GM23338 (cell line): Measurements from ENCODE around the gene RTN4RL1. TPM values are rescaled to one million over a fixed set of nuclear protein-coding genes. Genes with fewer than 3 reads are reported as not detected.

Experiments
- ATAC-seq: fragments of 200-7000 bp; cut with Tn5 transposase; 3 replicates; pipeline ENCODE4 v1.9.1; 2020
- DNase-seq: peaks from one replicate; pipeline ENCODE4 v3.0.0-alpha.2; 2015; ENCODE audit warnings: low spot score
- H2AFZ ChIP-seq: fragments of 200-600 bp; sonication (generic); 2 replicates; pipeline ENCODE4 v1.8.0; 2016; ENCODE audit warnings: antibody characterized with exemption, mild to moderate bottlenecking, moderate library complexity
- H3F3A ChIP-seq: fragments of 200-600 bp; sonication (generic); replicated peaks from 2 replicates; pipeline ENCODE4 v1.8.0; 2017; ENCODE audit warnings: antibody characterized with exemption, mixed run types, low read depth
- H3K27ac ChIP-seq: fragments of 200-600 bp; sonication (generic); 2 replicates; pipeline ENCODE4 v1.6.1; 2016; ENCODE audit warnings: low read depth
- H3K27me3 ChIP-seq: fragments of 200-600 bp; sonication (generic); 2 replicates; pipeline ENCODE4 v1.8.0; 2016; ENCODE audit warnings: mild to moderate bottlenecking, mixed run types, moderate library complexity; ENCODE audit not compliant: insufficient read depth
- H3K36me3 ChIP-seq: fragments of 200-600 bp; sonication (generic); 2 replicates; pipeline ENCODE4 v1.8.0; 2016; ENCODE audit warnings: mild to moderate bottlenecking; ENCODE audit not compliant: insufficient read depth
- H3K4me1 ChIP-seq: fragments of 200-600 bp; sonication (generic); 2 replicates; pipeline ENCODE4 v1.8.0; 2016; ENCODE audit warnings: mild to moderate bottlenecking, moderate library complexity; ENCODE audit not compliant: insufficient read depth
- H3K4me2 ChIP-seq: fragments of 200-600 bp; sonication (generic); 2 replicates; pipeline ENCODE4 v1.7.1; 2017; ENCODE audit warnings: mixed run types
- H3K4me3 ChIP-seq: fragments of 200-600 bp; sonication (generic); 2 replicates; pipeline ENCODE4 v1.6.1; 2016; ENCODE audit warnings: mixed run types
- H3K79me2 ChIP-seq: fragments of 200-600 bp; sonication (generic); replicated peaks from 2 replicates; pipeline ENCODE4 v1.8.0; 2017; ENCODE audit warnings: mild to moderate bottlenecking; ENCODE audit not compliant: insufficient read depth
- H3K9me2 ChIP-seq: fragments of 200-600 bp; sonication (generic); 2 replicates; pipeline ENCODE4 v1.8.0; 2017; ENCODE audit not compliant: insufficient read depth
- H4K20me1 ChIP-seq: fragments of 200-600 bp; sonication (generic); replicated peaks from 2 replicates; pipeline ENCODE4 v1.8.0; 2017; ENCODE audit warnings: mild to moderate bottlenecking; ENCODE audit not compliant: insufficient read depth
- H3K27ac Mint-ChIP-seq: 2 replicates; pipeline ENCODE4 v1.8.0; 2020; ENCODE audit warnings: inconsistent platforms, mild to moderate bottlenecking, moderate library complexity, mixed read lengths
- H3K27me3 Mint-ChIP-seq: 3 replicates; pipeline ENCODE4 v1.8.0; 2022; ENCODE audit warnings: low read depth, mild to moderate bottlenecking, moderate library complexity, mixed read lengths, inconsistent platforms; ENCODE audit not compliant: insufficient read depth, poor library complexity
- H3K36me3 Mint-ChIP-seq: 3 replicates; pipeline ENCODE4 v1.8.0; 2021; ENCODE audit warnings: low read depth, mild to moderate bottlenecking, inconsistent platforms, moderate library complexity, mixed read lengths
- H3K4me1 Mint-ChIP-seq: 3 replicates; pipeline ENCODE4 v1.8.0; 2020; ENCODE audit warnings: mild to moderate bottlenecking, inconsistent platforms, mixed read lengths
- H3K4me3 Mint-ChIP-seq: 3 replicates; pipeline ENCODE4 v1.8.0; 2021; ENCODE audit warnings: moderate library complexity, mild to moderate bottlenecking, inconsistent platforms, mixed read lengths
- H3K9me3 Mint-ChIP-seq: 3 replicates; pipeline ENCODE4 v1.8.0; 2020; ENCODE audit warnings: moderate library complexity, mild to moderate bottlenecking, inconsistent platforms, mixed read lengths
- CREB1 ChIP-seq: fragments of 250-450 bp; sonication (Bioruptor Pico); IDR thresholded peaks from 2 replicates; pipeline ENCODE4 v1.5.0; 2020; ENCODE audit warnings: low read depth, mild to moderate bottlenecking, moderate library complexity
- CTCF ChIP-seq, 2 experiments: fragments of 200-600 bp in 1 of 2; sonication (generic) in 1 of 2; conservative IDR thresholded peaks; 2 replicates each; pipeline versions ENCODE4 v1.5.1 to v1.6.1; 2016 to 2017; ENCODE audit warnings: antibody characterized with exemption in 2 of 2, low read depth in 2 of 2, mild to moderate bottlenecking in 2 of 2, moderate library complexity in 1 of 2
- ETS1 ChIP-seq: IDR thresholded peaks from 2 replicates; pipeline ENCODE4 v1.6.1; 2016; ENCODE audit warnings: antibody characterized with exemption
- EZH2phosphoT487 ChIP-seq: fragments of 200-600 bp; sonication (generic); IDR thresholded peaks from one replicate; pipeline ENCODE4 v1.8.1; 2018; ENCODE audit warnings: antibody characterized with exemption; ENCODE audit not compliant: unreplicated experiment
- JUNB ChIP-seq: IDR thresholded peaks from one replicate; pipeline ENCODE4 v1.6.1; 2016; ENCODE audit warnings: antibody characterized with exemption; ENCODE audit not compliant: unreplicated experiment
- NANOG ChIP-seq: IDR thresholded peaks from 2 replicates; pipeline ENCODE4 v1.6.1; 2016; ENCODE audit warnings: antibody characterized with exemption, borderline replicate concordance
- STAT1 ChIP-seq: IDR thresholded peaks from one replicate; pipeline ENCODE4 v1.6.1; 2016; ENCODE audit warnings: antibody characterized with exemption; ENCODE audit not compliant: unreplicated experiment
- ZNF114 ChIP-seq: fragments of 250-450 bp; sonication (Bioruptor Pico); IDR thresholded peaks from 2 replicates; pipeline ENCODE4 v1.5.0; 2020; ENCODE audit warnings: mild to moderate bottlenecking, moderate library complexity
- ZNF331 ChIP-seq: fragments of 250-450 bp; sonication (Bioruptor Pico); IDR thresholded peaks from 2 replicates; pipeline ENCODE4 v1.5.0; 2020; ENCODE audit warnings: low read depth, mild to moderate bottlenecking, moderate library complexity
- ZNF462 ChIP-seq: fragments of 250-450 bp; sonication (Bioruptor Pico); IDR thresholded peaks from 2 replicates; pipeline ENCODE4 v1.5.0; 2020; ENCODE audit warnings: mild to moderate bottlenecking, moderate library complexity
- polyA plus RNA-seq: library from polyadenylated mRNA; unstranded; fragments of >200 nt; fragmentation: Nextera tagmentation; extraction: Ambion mirVana; gene quantifications from 2 replicates; pipeline ENCODE4 v1.2.1, GENCODE V29; 2016
- total RNA-seq: library from RNA; depleted of rRNA; stranded (reverse); fragments of >200 nt; shearing (Covaris generic); gene quantifications from 2 replicates; pipeline ENCODE4 v1.2.3, GENCODE V29; 2014

The RTN4RL1 gene
- total and polyA plus RNA-seq, 2 experiments from 2014 or later, result 0.17 TPM; not detected in 1

- H3K4me3 Mint-ChIP-seq, result no peak overlapping the region; the same call in 2 of the 3 replicates
- H3K27me3 Mint-ChIP-seq, result peaks cover 17% of the 10 kb centered on the region
- Histone ChIP-seq H3F3A (peaks cover 5% of the 10 kb centered on the region; the same call in 1 of the 2 replicates), H3K27me3 (no peaks in the 10 kb centered on the region), H3K36me3 (no peaks in the 10 kb centered on the region), H3K4me2 (peak overlapping the region; percentile 62; the same call in 1 of the 2 replicates), H3K27ac (no peak overlapping the region), H2AFZ (peak overlapping the region; percentile 96; the same call in 1 of the 2 replicates), H3K4me3 (no peak overlapping the region), H3K79me2 (no peaks in the 10 kb centered on the region), H3K4me1 (peaks cover 9% of the 10 kb centered on the region), H3K9me2 (no peaks in the 10 kb centered on the region), H4K20me1 (no peaks in the 10 kb centered on the region)
- TF ChIP-seq JUNB, result no peak
- no peaks in the 10 kb centered on the region; the same call in 2 of the 3 replicates for H3K9me3 Mint-ChIP-seq
- ATAC-seq (no peak; the same call in 1 of the 3 replicates), DNase-seq (no peak)
- no peak overlapping the region for H3K27ac Mint-ChIP-seq
- peaks cover 17% of the 10 kb centered on the region for H3K4me1 Mint-ChIP-seq
- H3K36me3 Mint-ChIP-seq, result no peaks in the 10 kb centered on the region
Measured at GRCh38 chr17:1960545-1960912, 64.6 kb downstream of the RTN4RL1 start.

- H3F3A ChIP-seq, result peaks cover 5% of the 10 kb centered on the region; the same call in 1 of the 2 replicates
- H4K20me1 ChIP-seq, result no peaks in the 10 kb centered on the region
- no peaks in the 10 kb centered on the region for H3K36me3 Mint-ChIP-seq
- H3K9me2 ChIP-seq, result no peaks in the 10 kb centered on the region
- no peaks in the 10 kb centered on the region; the same call in 2 of the 3 replicates for H3K9me3 Mint-ChIP-seq
- H3K27ac Mint-ChIP-seq, result no peak overlapping the region
- no peak overlapping the region; the same call in 2 of the 3 replicates for H3K4me3 Mint-ChIP-seq
- H3K27me3 Mint-ChIP-seq, result peaks cover 17% of the 10 kb centered on the region
- DNase-seq (no peak), ATAC-seq (peak; percentile 26)
- H3K79me2 ChIP-seq, result no peaks in the 10 kb centered on the region
- H3K4me1 ChIP-seq, result peaks cover 9% of the 10 kb centered on the region
- no peaks in the 10 kb centered on the region for H3K27me3 ChIP-seq
- H3K4me2 ChIP-seq, result peak overlapping the region; percentile 62; the same call in 1 of the 2 replicates
- peaks cover 17% of the 10 kb centered on the region for H3K4me1 Mint-ChIP-seq
- H2AFZ ChIP-seq, result peak overlapping the region; percentile 96; the same call in 1 of the 2 replicates
- no peaks in the 10 kb centered on the region for H3K36me3 ChIP-seq
- H3K4me3 ChIP-seq, result no peak overlapping the region
- H3K27ac ChIP-seq, result no peak overlapping the region
- TF ChIP-seq STAT1 (no peak), CREB1 (CRISPR knock-in tag) (no peak), EZH2phosphoT487 (no peak), ZNF331 (no peak), ZNF462 (CRISPR knock-in tag) (no peak), CTCF (conservative IDR thresholded peaks at IDR 0.05; ENCODE audit: low read depth in 2 of 2) (no peak), NANOG (no peak), ETS1 (no peak), ZNF114 (CRISPR knock-in tag) (no peak)
Measured at GRCh38 chr17:1959871-1960544, 65.1 kb downstream of the RTN4RL1 start.
